ENCODE data around the gene MSL2.

- TF ChIP-seq CTCF (IDR thresholded peaks at IDR 0.05; ENCODE audit: low read depth, low read length) (no peak), EZH2phosphoT487 (IDR thresholded peaks at IDR 0.05; ENCODE audit: low read depth) (no peak)
These were observed 36.3 kb upstream of the MSL2 start for GRCh38 chr3:136232413-136232812.
